ENCODE measurements around the gene CCDC15.

The CCDC15 gene

DNA sequence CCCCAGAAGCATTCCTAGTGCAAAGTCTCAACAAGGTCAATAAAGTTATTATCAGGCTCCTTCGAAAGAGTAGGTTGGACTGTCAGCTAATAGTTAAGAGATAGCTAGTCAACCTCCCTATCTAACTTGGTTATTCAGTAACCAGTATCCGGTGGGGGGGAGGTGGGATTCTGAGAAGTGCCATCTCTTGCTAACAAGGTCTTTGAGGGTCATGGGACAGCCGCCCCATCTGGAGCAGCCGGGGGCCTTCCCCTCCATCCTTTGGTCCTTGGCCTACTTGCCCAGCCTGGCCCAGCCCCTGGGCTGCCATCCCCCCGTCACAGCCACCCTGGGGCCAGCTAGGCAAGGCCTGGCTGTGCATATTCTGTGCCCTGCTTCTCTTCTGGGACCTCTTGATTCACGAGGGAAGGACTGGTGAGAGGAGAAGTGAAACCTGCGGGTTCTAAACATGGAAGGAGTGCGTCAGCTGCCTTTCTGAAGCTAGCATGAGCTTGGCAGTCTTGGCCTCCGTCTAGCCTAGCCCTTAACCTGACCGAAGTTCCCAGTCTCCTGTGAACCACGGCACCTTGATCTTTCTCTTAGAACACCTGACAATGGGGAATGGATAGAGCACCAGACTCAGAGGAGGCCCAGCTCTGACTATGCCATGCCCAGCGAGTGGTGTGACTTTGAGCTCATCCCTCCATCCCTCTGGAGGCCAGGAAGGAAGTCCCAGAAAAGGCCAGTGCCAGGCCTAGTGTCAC, 118.4 kb downstream of the CCDC15 start:
- Histone ChIP-seq H3K36me3 (ENCODE audit: insufficient read depth, low read length) (no peaks in the 10 kb centered on the region), H3K4me1 (ENCODE audit: control insufficient read depth, insufficient read depth, low read length) (peaks cover 24% of the 10 kb centered on the region), H3K4me2 (ENCODE audit: low read length) (no peak overlapping the region), H3K9ac (ENCODE audit: low read depth, low read length) (no peak overlapping the region), H3K4me3 (ENCODE audit: low read length) (no peak overlapping the region), H3K9me3 (replicated peaks; ENCODE audit: low read length) (no peaks in the 10 kb centered on the region), H3K27me3 (ENCODE audit: control insufficient read depth, insufficient read depth, low read length) (no peaks in the 10 kb centered on the region)

DNA sequence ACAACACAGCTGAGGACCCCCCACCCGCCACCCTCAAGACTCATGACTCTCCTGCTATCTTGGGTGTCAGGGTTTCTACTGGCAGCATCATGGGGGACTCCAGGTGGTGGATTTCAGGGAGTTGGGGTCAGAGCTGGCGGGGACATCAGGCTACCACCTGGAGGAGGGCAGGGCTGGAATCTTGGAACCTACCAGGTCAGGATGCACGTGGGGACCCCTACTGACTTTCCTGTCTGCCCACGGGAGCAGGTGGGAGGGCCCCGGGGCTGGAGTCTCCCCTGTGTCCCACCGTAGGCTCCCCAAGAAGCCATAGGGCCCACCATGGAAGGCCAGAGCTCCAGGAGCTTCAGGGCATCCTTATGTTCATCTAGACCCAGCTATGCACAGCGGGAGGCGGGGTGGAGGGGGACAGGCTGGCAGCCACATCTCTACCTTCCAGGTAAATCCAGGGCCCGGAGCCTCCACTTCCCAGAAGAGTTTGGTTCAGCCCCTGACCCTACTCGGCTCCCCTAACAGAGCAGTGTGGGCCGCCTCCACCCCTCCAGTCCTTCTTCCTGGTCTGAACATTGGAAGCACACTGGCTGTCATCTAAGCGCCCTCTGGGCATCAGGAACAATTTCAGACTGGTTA, 119.1 kb downstream of the CCDC15 start:
- Histone ChIP-seq H3K9me3 (replicated peaks; ENCODE audit: low read length) (no peaks in the 10 kb centered on the region), H3K27me3 (ENCODE audit: control insufficient read depth, insufficient read depth, low read length) (no peaks in the 10 kb centered on the region), H3K36me3 (ENCODE audit: insufficient read depth, low read length) (no peaks in the 10 kb centered on the region), H3K4me3 (ENCODE audit: low read length) (no peak overlapping the region), H3K4me1 (ENCODE audit: control insufficient read depth, insufficient read depth, low read length) (peaks cover 24% of the 10 kb centered on the region), H3K9ac (ENCODE audit: low read depth, low read length) (no peak overlapping the region), H3K4me2 (ENCODE audit: low read length) (no peak overlapping the region)

DNA sequence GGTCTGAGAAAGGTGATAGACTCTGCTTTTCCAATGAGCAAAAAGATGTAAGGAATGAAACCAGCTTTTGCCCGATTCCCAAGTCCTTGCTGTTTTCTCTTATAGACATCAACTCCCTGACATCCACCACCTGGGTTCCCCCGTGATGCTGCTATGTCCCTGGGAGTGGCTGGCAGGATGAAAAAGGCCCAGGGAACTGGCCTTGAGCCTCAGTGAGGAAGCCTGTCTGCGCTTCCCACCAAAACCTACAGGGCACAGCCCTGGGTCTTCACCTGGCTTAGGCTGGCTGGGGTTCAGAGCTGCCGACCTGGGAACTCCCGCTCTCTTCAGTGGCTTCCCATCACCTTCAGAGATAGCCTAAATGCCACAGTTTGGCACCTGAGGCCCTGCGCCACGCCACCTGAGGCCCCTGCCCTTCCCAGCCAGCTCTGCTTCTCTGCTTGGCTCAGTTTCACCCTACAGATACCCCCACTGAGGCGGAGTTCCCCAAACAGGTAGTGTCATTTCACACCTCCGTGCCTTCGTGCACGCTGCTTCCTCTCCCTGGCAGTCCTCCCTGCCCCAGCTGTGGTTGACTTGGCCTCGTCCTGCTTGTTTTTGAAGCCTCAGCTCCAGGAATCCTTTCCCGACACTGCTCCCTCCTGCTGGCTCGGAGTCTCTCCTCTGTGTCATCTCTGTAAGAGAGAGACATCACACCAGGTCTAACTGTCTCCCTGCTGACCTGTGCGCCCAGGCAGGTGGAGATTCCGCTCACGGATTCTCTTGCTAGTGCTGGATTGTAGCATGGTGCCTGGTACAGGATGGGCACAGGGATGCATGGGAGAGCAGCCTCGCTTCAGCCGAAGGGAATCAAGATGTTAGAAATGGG, 119.8 kb downstream of the CCDC15 start:
- no peaks in the 10 kb centered on the region for H3K9me3 ChIP-seq (replicated peaks; ENCODE audit: low read length)
- H3K36me3 ChIP-seq (ENCODE audit: insufficient read depth, low read length) = no peaks in the 10 kb centered on the region
- H3K9ac ChIP-seq (ENCODE audit: low read depth, low read length) = no peak overlapping the region

DNA sequence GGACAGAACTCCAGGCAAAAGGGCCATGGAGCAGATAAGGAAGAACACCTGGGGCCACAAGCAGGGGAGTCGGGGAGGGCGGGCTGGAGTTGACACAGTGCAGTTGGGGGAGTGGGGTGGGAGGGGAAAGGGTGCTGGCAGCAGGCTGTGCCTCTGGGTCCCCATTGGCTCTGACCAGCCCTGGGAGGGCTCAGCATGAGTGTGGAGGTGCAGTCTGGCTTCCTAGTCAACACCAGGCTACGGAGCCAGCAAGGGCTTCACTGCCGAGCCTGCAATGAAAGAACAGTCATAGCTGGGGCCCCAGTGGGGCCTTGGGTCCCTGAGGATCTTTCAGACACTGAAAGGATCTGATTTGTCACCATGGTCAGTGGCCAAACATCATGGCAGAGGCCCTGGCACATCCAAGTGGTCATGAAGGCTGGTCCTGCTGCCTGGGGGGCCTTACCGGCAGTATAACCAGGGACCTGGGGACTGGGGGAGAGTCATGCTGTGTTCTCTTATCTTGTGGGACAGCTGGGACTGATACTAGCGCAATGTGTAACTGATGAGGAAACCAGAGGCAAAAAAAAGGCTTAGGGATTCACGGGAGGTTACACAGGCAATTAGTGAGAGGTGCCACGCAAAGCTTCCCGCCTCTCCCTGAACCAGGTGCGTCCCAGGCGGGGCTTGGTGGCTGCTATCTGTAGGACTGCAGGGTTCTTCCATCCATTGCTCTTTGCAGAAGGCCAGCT, 120.7 kb downstream of the CCDC15 start:
- Histone ChIP-seq H3K9ac (ENCODE audit: low read depth, low read length) (no peak overlapping the region), H3K36me3 (ENCODE audit: insufficient read depth, low read length) (no peaks in the 10 kb centered on the region), H3K4me1 (ENCODE audit: control insufficient read depth, insufficient read depth, low read length) (peaks cover 20% of the 10 kb centered on the region), H3K4me2 (ENCODE audit: low read length) (no peak overlapping the region), H3K4me3 (ENCODE audit: low read length) (no peak overlapping the region), H3K9me3 (replicated peaks; ENCODE audit: low read length) (no peaks in the 10 kb centered on the region), H3K27me3 (ENCODE audit: control insufficient read depth, insufficient read depth, low read length) (no peaks in the 10 kb centered on the region)

More for the DNA sequence above, 119.8 kb downstream of the CCDC15 start:
- H3K27me3 ChIP-seq (ENCODE audit: control insufficient read depth, insufficient read depth, low read length) = no peaks in the 10 kb centered on the region
- H3K4me1 ChIP-seq (ENCODE audit: control insufficient read depth, insufficient read depth, low read length) = peaks cover 24% of the 10 kb centered on the region
- no peak overlapping the region for H3K4me3 ChIP-seq (ENCODE audit: low read length)
- no peak overlapping the region for H3K4me2 ChIP-seq (ENCODE audit: low read length)

DNA sequence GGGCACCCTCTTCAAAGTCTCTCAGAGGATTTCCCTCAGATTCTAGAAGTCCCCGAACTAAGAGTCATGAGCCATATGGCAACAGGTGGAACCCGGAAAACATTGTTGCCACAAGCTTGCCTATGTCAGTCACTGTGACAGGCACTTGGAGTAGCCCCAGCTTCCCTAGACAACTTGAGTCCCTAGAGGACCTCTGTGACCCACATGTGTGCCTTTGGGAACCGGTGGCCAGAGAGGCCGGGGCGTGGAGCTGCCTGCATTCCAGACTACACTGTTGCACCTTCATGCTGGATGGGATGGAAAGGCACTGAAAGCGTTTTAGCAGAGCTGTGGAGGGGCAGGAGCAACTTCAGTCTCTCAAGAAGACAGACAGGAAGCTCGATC, 121.2 kb downstream of the CCDC15 start:
- H3K4me2 ChIP-seq (ENCODE audit: low read length) = no peak overlapping the region
- H3K9me3 ChIP-seq (replicated peaks; ENCODE audit: low read length) = no peaks in the 10 kb centered on the region
- peaks cover 14% of the 10 kb centered on the region for H3K4me1 ChIP-seq (ENCODE audit: control insufficient read depth, insufficient read depth, low read length)
- H3K27me3 ChIP-seq (ENCODE audit: control insufficient read depth, insufficient read depth, low read length) = no peaks in the 10 kb centered on the region
- no peaks in the 10 kb centered on the region for H3K36me3 ChIP-seq (ENCODE audit: insufficient read depth, low read length)
- H3K9ac ChIP-seq (ENCODE audit: low read depth, low read length) = no peak overlapping the region
- no peak overlapping the region for H3K4me3 ChIP-seq (ENCODE audit: low read length)

DNA sequence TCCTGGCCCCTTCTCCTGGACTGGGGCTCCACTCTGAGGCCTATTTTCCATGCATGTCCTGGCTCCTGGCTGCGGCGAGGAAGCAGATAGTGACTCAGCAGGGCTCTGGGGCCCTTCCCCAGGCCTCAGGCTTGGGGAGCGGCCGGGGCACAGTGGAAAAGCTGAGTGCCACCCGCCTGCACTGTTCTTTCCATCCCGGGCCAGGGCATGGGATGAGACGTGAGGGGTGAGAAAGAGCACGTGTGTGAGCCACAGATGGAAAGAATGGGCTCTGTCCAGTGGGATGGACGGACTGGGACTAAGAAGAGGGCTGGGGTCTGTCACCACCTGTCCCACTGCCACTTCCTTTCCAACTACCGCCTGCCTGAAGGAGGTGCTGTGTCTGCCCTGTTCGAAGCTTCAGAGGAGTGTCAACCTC, 121.9 kb downstream of the CCDC15 start:
- Histone ChIP-seq H3K4me2 (ENCODE audit: low read length) (no peak overlapping the region), H3K9ac (ENCODE audit: low read depth, low read length) (no peak overlapping the region), H3K27me3 (ENCODE audit: control insufficient read depth, insufficient read depth, low read length) (no peaks in the 10 kb centered on the region), H3K4me3 (ENCODE audit: low read length) (no peak overlapping the region), H3K36me3 (ENCODE audit: insufficient read depth, low read length) (no peaks in the 10 kb centered on the region), H3K4me1 (ENCODE audit: control insufficient read depth, insufficient read depth, low read length) (peaks cover 7% of the 10 kb centered on the region), H3K9me3 (replicated peaks; ENCODE audit: low read length) (no peaks in the 10 kb centered on the region)

DNA sequence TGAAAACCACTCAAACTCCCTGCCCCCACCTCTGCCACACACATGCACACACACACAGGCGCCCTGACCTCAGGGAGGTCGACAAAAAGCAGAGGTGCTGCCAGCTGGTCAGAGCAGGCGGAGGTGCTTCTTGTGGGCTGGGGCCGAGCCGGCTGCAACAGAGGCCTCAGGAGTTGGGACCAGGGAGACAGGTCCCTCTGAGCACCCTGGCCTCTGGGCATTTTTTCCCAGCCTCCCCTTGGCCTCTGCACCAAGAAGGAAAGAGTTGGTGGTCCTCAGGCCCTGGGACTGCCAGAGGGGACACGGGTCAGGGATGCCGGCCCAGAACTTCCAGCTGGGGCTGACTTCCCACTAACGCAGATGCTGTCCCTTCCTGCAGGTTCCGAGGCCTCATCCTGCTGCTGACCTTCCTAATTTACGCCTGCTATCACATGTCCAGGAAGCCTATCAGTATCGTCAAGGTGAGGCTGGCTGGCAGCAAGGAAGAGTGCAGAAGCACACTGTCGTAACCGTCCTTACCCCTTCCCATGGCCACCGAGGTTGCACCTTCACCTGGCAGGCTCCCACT, 122.5 kb downstream of the CCDC15 start:
- no peak overlapping the region for H3K4me3 ChIP-seq (ENCODE audit: low read length)
- H3K4me2 ChIP-seq (ENCODE audit: low read length) = no peak overlapping the region
- H3K9ac ChIP-seq (ENCODE audit: low read depth, low read length) = no peak overlapping the region
- H3K9me3 ChIP-seq (replicated peaks; ENCODE audit: low read length) = no peaks in the 10 kb centered on the region
- H3K27me3 ChIP-seq (ENCODE audit: control insufficient read depth, insufficient read depth, low read length) = no peaks in the 10 kb centered on the region
- H3K4me1 ChIP-seq (ENCODE audit: control insufficient read depth, insufficient read depth, low read length) = peaks cover 2% of the 10 kb centered on the region
- no peaks in the 10 kb centered on the region for H3K36me3 ChIP-seq (ENCODE audit: insufficient read depth, low read length)

DNA sequence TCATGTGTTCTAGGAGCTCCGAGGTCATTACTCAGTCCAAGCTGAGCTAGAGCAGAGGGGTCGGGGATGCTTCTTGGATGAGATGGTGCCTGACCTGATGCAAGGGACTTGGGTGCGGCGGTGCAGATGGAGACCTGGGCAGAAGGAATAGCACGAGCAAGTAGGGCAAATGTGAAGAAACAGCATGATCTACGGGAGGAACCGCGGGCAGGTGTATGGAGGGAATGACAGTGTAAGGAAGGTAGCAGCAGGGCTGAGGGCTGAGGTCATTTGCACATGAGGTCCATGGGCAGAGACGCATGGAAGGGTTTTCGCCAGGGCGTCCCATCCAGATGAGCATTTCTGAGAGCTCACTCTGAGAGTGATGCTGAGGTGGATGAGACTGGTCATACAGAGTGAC, 124.0 kb downstream of the CCDC15 start:
- Histone ChIP-seq H3K4me1 (ENCODE audit: control insufficient read depth, insufficient read depth, low read length) (peaks cover 9% of the 10 kb centered on the region), H3K27me3 (ENCODE audit: control insufficient read depth, insufficient read depth, low read length) (no peaks in the 10 kb centered on the region), H3K36me3 (ENCODE audit: insufficient read depth, low read length) (no peaks in the 10 kb centered on the region), H3K9ac (ENCODE audit: low read depth, low read length) (no peak overlapping the region), H3K9me3 (replicated peaks; ENCODE audit: low read length) (no peaks in the 10 kb centered on the region), H3K4me3 (ENCODE audit: low read length) (no peak overlapping the region), H3K4me2 (ENCODE audit: low read length) (no peak overlapping the region)

DNA sequence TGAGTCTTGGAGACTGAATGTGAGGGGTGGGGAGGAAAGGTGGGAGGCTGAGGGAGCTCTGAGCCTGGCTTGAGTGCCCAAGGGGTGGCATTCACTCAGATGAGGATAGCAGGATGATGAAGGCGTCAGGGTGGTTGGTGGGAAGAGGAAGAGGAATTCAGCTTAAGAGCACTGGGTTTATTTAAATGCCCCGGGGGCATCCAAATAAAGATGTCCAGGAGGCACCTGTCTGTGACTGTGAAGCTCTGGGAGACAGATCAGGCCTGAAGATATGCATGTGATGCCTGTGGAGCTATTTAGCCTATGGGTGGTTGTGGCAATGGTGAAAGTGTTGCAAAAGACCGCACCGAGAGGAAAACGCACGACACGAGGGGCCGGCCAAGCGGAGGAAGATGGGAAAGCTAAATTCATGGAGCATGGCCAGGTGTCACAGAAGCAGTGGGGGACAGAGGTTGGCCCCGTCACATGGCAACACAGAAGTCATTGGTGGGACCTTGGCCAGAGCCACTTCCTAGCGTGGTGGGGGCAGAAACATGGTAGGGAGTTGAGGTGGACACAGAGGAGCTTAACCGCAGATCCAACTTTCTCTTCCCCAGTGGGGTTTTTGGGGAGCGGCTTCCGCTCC, 124.6 kb downstream of the CCDC15 start:
- Histone ChIP-seq H3K4me2 (ENCODE audit: low read length) (no peak overlapping the region), H3K4me3 (ENCODE audit: low read length) (no peak overlapping the region), H3K4me1 (ENCODE audit: control insufficient read depth, insufficient read depth, low read length) (peaks cover 15% of the 10 kb centered on the region), H3K27me3 (ENCODE audit: control insufficient read depth, insufficient read depth, low read length) (no peaks in the 10 kb centered on the region), H3K9me3 (replicated peaks; ENCODE audit: low read length) (no peaks in the 10 kb centered on the region), H3K9ac (ENCODE audit: low read depth, low read length) (no peak overlapping the region), H3K36me3 (ENCODE audit: insufficient read depth, low read length) (no peaks in the 10 kb centered on the region)

DNA sequence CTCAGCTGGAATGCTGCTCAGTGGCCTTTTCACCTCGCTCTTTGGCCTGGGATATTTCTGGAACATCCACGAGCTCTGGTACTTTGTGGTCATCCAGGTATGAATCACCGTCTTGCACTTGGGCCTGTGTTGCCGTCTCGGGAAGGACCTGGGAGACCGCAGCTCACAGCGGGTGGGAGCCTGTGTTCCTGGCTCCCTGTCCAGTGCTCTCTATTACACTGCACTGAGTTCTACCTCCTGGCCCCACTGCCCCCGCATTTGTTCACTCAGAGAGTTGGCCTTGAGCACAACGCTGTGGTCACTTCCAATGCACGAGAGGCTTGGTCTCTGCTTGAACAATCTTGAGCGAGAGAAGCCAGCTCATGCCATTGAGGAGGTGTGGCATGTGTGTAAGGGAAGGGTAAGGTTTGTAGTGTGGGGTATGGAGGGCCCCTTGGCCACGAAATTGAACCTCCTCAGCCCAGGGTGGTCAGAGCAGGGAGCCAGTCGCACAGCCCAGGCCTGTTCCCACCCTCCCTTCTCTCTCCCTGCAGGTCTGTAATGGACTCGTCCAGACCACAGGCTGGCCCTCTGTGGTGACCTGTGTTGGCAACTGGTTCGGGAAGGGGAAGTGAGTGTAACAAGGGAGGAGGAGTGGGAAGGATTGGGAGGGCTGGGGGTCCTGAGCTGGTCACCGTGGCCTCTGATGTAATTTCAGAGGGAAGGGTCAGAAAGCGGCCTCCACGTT, 125.3 kb downstream of the CCDC15 start:
- Histone ChIP-seq H3K4me1 (ENCODE audit: control insufficient read depth, insufficient read depth, low read length) (peaks cover 16% of the 10 kb centered on the region), H3K27me3 (ENCODE audit: control insufficient read depth, insufficient read depth, low read length) (no peaks in the 10 kb centered on the region), H3K4me3 (ENCODE audit: low read length) (no peak overlapping the region), H3K4me2 (ENCODE audit: low read length) (no peak overlapping the region), H3K9ac (ENCODE audit: low read depth, low read length) (no peak overlapping the region), H3K9me3 (replicated peaks; ENCODE audit: low read length) (no peaks in the 10 kb centered on the region), H3K36me3 (ENCODE audit: insufficient read depth, low read length) (no peaks in the 10 kb centered on the region)
